Gastroesophageal sphincter (tissue), 4 donors: ENCODE data around the gene SNHG17. TPM values are rescaled to one million over a fixed set of nuclear protein-coding genes. Genes with fewer than 3 reads are reported as not detected.

Experiments
- ATAC-seq: fragments of 150-250 bp; one replicate; pipeline ENCODE4 v1.9.1; 2016; ENCODE audit warnings: mild to moderate bottlenecking, moderate library complexity
- H3K27ac ChIP-seq, 4 donors: fragments of 200-600 bp; sonication (generic) in 3 of 4; 1 replicate in 3 of 4; 2 replicates in 1 of 4; pipeline ENCODE4 v1.5.1; 2016 to 2019
- H3K27me3 ChIP-seq: fragments of 200-600 bp; sonication (generic); one replicate; pipeline ENCODE4 v1.5.1; 2019
- H3K36me3 ChIP-seq, 2 donors: fragments of 200-600 bp; sonication (generic); one replicate each; pipeline ENCODE4 v1.5.1; 2019; ENCODE audit warnings: control low read depth in 1 of 2
- H3K4me1 ChIP-seq, 3 donors: fragments of 200-600 bp; sonication (generic); 1 replicate in 2 of 3; 2 replicates in 1 of 3; pipeline ENCODE4 v1.5.1; 2016 to 2019; ENCODE audit warnings: control low read depth in 2 of 3
- H3K4me3 ChIP-seq, 2 donors: fragments of 200-600 bp; sonication (generic); one replicate each; pipeline ENCODE4 v1.5.1; 2019; ENCODE audit warnings: mild to moderate bottlenecking in 1 of 2, moderate library complexity in 1 of 2
- H3K9me3 ChIP-seq, 3 donors: fragments of 200-600 bp; sonication (generic); one replicate each; pipeline ENCODE4 v1.5.1; 2017 to 2019; ENCODE audit warnings: control low read depth in 2 of 3
- EP300 ChIP-seq: sonication (generic); formaldehyde crosslinking; IDR thresholded peaks from one replicate; pipeline ENCODE4 v1.6.1; 2017; ENCODE audit warnings: antibody characterized with exemption, mild to moderate bottlenecking
- POLR2A ChIP-seq, 2 donors: fragments of 450-650 bp; IDR thresholded peaks; one replicate each; pipeline ENCODE4 v1.6.1; 2017; ENCODE audit warnings: antibody characterized with exemption in 2 of 2, mild to moderate bottlenecking in 2 of 2, moderate library complexity in 1 of 2
- POLR2AphosphoS5 ChIP-seq: sonication (generic); formaldehyde crosslinking; IDR thresholded peaks from one replicate; pipeline ENCODE4 v1.6.1; 2017; ENCODE audit warnings: antibody characterized with exemption
- whole genome bisulfite sequencing, 2 donors: methylation state at CpG; one replicate each; pipeline ENCODE4 v1.1.5; 2018; ENCODE audit warnings: low coverage in 1 of 2; 5-methylcytosine and 5-hydroxymethylcytosine counted together
- total RNA-seq, 4 donors: library from RNA; depleted of rRNA; stranded (reverse); fragments of >200 nt; gene quantifications; one replicate each; pipeline ENCODE4 v1.1.0, GENCODE V29; 2016
- TF ChIP-seq, protein P1 (sequence below), 4 experiments: fragments of 200-600 bp in 2 of 4; fragments of 450-650 bp in 2 of 4; sonication (generic) in 1 of 4; IDR thresholded peaks; one replicate each; pipeline ENCODE4 v1.5.1; 2017 to 2019; ENCODE audit warnings: antibody characterized with exemption in 4 of 4, mild to moderate bottlenecking in 2 of 4, moderate library complexity in 2 of 4

Gene SNHG17
- total RNA-seq, 4 donors from 2014 or later: 6.7 to 26.5 (median 11.1) TPM

DNA sequence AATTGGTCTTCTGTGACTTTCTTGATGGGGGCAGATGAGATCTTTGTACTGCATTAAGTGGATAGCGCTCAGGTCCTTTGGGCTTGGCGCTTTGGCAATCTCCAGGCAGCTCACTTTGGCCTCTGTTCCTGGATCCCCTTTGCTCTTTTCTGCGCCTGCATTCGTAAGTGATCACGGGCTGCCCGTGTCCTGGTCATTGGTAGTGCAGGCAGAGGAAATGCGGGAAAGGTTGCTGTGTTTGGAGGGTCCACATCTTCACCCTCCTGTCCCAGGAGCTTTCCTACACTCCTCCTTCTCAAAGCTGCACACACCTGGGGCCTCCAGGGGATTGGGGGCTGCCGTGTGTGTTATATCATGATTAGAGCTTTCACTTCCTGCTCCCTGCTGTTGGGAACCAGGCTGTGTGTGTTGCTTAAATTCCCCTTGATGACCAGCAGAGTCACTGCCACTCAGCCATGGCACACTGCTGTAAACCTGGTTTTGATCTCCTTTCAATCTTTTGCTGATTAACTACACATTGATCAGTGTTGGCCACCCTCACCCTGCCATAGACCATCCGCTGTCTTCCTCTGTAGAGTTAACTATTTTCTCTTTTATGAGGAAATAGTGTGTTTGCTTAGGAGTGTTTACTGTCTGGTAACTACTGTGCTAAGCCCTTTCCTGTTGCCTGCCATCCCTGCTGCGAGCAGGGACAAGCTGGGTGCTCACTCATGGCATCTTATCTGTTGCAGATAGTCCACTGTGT lies 13.0 kb upstream of the SNHG17 start:
- TF ChIP-seq, protein P1, sequence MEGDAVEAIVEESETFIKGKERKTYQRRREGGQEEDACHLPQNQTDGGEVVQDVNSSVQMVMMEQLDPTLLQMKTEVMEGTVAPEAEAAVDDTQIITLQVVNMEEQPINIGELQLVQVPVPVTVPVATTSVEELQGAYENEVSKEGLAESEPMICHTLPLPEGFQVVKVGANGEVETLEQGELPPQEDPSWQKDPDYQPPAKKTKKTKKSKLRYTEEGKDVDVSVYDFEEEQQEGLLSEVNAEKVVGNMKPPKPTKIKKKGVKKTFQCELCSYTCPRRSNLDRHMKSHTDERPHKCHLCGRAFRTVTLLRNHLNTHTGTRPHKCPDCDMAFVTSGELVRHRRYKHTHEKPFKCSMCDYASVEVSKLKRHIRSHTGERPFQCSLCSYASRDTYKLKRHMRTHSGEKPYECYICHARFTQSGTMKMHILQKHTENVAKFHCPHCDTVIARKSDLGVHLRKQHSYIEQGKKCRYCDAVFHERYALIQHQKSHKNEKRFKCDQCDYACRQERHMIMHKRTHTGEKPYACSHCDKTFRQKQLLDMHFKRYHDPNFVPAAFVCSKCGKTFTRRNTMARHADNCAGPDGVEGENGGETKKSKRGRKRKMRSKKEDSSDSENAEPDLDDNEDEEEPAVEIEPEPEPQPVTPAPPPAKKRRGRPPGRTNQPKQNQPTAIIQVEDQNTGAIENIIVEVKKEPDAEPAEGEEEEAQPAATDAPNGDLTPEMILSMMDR (IDR thresholded peaks at IDR 0.05): no peak
- no peak for TF ChIP-seq EP300
- no peak for TF ChIP-seq POLR2AphosphoS5
- TF ChIP-seq POLR2A (IDR thresholded peaks at IDR 0.05): no peak
- H3K4me3 ChIP-seq: no peak overlapping the region
- H3K27ac ChIP-seq: no peak overlapping the region
- peaks cover 0 to 38% of the 10 kb centered on the region in 2 donors for H3K36me3 ChIP-seq
- peaks cover 0 to 25% (median 4%) of the 10 kb centered on the region in 3 donors for H3K4me1 ChIP-seq
- H3K27me3 ChIP-seq: no peaks in the 10 kb centered on the region
- no peak for ATAC-seq
- H3K9me3 ChIP-seq: no peaks in the 10 kb centered on the region
- WGBS, 2 donors: 56 to 99% methylated on average over 2 to 8 of the region's 10 CpGs

DNA sequence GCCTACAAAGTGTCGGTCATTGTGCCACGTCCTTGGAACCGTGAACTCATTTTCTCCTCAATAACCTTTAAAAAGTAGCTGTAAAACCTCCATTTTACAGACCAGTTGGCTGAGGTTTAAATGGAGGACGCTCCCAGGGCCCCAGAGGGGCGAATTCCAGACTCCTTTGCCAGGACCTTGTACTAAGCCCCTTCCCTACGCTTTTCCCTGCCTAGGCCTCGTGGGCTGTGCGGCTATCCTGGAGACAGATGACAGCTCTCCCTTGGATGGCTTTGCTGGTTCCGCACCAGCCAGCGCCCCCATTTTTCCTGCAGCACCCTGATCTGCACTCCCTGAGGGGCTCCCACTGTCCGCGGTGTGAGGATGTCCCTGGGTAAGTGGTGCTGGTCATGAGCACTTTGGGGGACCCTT lies 12.1 kb upstream of the SNHG17 start:
- H3K27me3 ChIP-seq: no peaks in the 10 kb centered on the region

DNA sequence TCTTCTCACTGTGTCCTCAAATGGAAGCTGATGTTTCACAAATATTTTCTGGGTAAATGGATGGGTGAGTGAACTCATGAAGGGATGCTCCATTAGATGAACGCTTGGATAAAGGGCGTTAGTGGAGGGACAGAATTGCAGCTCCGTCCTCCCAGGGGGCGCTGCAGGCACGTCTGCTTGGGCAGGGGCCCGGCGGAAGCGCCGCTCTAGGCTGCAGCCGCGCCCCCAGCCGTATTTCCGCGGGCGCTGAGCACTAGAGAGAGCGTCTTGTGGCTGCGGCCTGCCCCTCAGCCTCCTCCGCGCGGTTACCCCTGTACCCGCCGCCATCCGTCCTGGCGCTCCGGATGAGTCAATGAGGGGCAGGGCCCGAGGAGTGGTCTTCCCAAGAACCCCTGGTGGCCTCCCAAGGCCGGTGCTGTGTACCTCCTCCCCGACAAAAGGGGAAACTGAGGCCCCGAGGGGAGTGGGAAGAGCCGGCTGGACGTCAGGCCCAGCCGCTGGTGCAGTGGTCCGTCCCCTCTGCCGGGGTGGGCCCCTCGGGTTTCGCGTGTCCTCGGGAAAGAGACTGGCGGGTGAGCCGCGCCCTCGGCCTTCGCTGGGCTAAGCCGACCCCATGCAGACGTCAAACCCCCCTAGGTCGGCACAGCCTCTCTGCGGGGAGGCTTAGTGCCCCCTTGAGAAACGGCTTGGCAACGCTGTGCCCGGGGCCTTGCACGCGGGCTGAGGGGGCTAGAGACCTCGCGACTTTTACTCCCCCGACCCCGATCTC lies 11.5 kb upstream of the SNHG17 start:
- Histone ChIP-seq H3K4me3 (peak overlapping the region; percentile 95 to 97), H3K36me3 (peaks cover 0 to 35% of the 10 kb centered on the region in 2 donors), H3K9me3 (no peaks in the 10 kb centered on the region), H3K4me1 (peaks cover 0 to 25% (median 4%) of the 10 kb centered on the region in 3 donors), H3K27me3 (no peaks in the 10 kb centered on the region), H3K27ac (peak overlapping the region; percentile 82 to 87 (median 85))
- TF ChIP-seq POLR2A (IDR thresholded peaks at IDR 0.05): peak; percentile 76 to 85
- TF ChIP-seq, protein P1 (IDR thresholded peaks at IDR 0.05): peak; percentile 85 to 95 (median 92)
- TF ChIP-seq EP300: no peak
- TF ChIP-seq POLR2AphosphoS5: peak; percentile 92
- peak; percentile 94 for ATAC-seq
- WGBS, 2 donors: 8 to 60% methylated on average over 1 to 9 of the region's 56 CpGs

More for the DNA sequence above, 12.1 kb upstream of the SNHG17 start:
- H3K9me3 ChIP-seq: no peaks in the 10 kb centered on the region
- H3K36me3 ChIP-seq: peaks cover 0 to 35% of the 10 kb centered on the region in 2 donors
- H3K4me1 ChIP-seq: peaks cover 0 to 25% (median 4%) of the 10 kb centered on the region in 3 donors
- H3K4me3 ChIP-seq: peak overlapping the region; percentile 95 to 97
- no peak for ATAC-seq
- peak overlapping the region; percentile 82 to 87 (median 85) for H3K27ac ChIP-seq
- TF ChIP-seq, protein P1 (IDR thresholded peaks at IDR 0.05): no peak
- TF ChIP-seq POLR2AphosphoS5 (no peak), EP300 (no peak), POLR2A (IDR thresholded peaks at IDR 0.05) (no peak)
- 6 to 14% methylated on average over 3 to 6 of the region's 12 CpGs for WGBS, 2 donors

DNA sequence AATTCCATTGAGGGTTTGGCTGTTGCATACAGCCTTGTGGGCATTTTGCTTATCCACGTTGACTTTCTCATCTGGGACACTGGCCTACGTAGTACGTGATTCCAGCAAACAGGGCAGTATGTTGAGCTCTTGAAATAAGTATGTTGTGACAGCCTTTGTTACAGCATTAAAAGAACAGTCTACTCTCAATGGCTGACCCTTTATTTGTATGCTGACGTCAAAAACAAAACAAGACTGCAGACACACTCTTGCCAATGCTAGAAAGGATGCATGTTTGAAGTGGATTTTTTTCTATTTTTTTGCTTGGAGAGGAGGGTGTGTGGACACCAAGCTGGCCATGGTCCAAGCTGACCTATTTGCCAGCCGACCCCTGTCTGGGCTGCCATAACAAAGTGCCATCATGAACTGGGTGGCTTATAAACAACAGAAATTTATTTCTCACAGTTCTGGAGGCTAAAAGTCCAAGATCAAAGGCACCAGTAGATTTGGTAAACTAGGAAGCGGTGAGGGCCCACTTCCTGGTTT lies 10.8 kb upstream of the SNHG17 start:
- no peaks in the 10 kb centered on the region for H3K27me3 ChIP-seq
- 67 to 68% methylated on average over 3 to 6 of the region's 6 CpGs for WGBS, 2 donors
- peaks cover 0 to 25% (median 4%) of the 10 kb centered on the region in 3 donors for H3K4me1 ChIP-seq
- ATAC-seq: no peak
- no peaks in the 10 kb centered on the region for H3K9me3 ChIP-seq
- H3K4me3 ChIP-seq: peak overlapping the region; percentile 95 to 97
- H3K27ac ChIP-seq: peak overlapping the region in 3 of 4 donors; percentile 82 to 87 (median 86)
- TF ChIP-seq, protein P1 (IDR thresholded peaks at IDR 0.05): no peak
- TF ChIP-seq POLR2A (IDR thresholded peaks at IDR 0.05) (no peak), POLR2AphosphoS5 (no peak), EP300 (no peak)
- H3K36me3 ChIP-seq: peaks cover 0 to 32% of the 10 kb centered on the region in 2 donors
